NCI-H2227 treated with DMSO at 0.1 percent for 48 hours (cell line): ENCODE measurements around the gene ATP11A.
"Not testable (repeated sequence)": the region's sequence is repeated elsewhere in the genome, so short reads cannot be mapped to it uniquely, and the experiment has no call there.

Experiments used
- DNase-seq: peaks from one replicate; lab custom pipeline; 2025; lab: John Stamatoyannopoulos, UW

ATP11A gene

DNA sequence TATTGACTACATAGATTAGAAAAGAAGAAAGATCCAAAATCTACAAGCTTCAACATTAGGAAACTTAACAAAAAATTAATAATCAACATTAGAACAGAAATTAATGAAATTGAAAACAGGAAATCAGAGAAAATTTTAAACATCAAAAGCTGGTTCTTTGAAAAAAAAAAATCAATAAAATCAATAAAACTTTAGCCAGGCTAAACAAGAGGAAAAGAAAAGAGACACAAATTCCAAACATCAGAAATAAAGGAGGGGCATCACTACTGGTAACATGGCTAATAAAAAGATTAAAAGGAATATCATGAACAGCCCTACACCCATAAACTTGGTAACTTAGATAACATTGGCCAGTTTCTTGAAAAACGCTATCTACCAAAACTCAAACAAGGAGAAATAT, 110.2 kb downstream of the ATP11A start:
- DNase-seq: no peak

DNA sequence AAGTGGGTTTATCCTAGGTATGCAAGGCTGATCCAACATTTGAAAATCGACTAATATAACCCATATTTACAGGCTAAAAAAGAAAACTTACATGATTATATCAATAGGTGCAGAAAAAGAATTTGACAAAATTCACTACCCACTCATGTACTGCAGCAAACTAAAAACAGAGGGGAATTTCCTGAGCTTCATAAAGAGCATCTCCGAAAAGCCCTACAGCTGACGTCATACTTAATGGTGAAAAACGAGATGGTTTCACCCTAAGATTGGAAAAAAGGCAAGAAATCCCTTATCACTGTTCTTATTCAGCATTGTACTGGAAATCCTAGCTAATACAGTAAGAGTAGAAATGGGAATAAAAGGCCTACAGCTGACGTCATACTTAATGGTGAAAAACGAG, 111.0 kb downstream of the ATP11A start:
- not testable (repeated sequence) for DNase-seq

DNA sequence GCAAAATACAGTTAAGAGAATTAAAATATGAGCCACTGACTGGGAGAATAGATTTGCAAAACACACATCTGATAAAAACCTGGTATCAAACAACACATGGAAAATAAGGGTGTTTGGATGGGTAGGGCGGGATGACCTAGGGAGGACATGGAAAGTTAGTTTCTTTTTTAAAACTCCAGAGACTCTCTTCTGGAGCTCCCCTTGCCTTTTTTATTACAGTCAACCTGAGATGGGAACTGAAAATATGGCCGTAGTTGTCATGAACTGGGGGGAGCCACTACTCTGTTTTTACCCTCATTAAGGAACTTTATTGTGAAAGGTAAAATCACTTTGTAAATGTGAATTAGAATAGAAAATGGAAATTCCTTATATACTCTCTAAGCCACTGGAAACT, 113.0 kb downstream of the ATP11A start:
- no peak for DNase-seq

- no peak for DNase-seq
Measured at GRCh38 chr13:112803422-112803821, 113.6 kb downstream of the ATP11A start.

DNA sequence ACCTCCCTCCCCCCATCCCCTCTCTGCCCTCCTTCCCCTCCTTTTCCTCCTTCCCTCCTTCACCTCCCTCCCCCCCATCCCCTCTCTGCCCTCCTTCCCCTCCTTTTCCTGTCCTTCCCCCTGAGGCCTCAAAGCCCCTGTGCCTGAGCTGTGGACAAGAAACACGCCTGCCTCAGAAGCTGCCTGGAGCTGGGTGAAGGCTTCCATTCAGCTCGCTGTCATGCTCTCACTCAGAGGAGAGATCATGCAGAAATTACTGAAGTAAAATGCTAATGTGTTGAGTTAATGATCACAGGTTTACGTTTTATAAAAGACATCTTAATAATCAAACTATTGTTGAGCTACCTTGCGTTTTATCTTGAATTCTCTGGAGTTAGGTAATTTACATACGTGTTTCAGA, 114.5 kb downstream of the ATP11A start:
- DNase-seq: no peak

- DNase-seq: no peak
Measured at GRCh38 chr13:112806739-112807652, 117.2 kb downstream of the ATP11A start.

GRCh38 chr13:112807653-112808376, 118.0 kb downstream of the ATP11A start:
- DNase-seq: no peak

GRCh38 chr13:112808377-112809140, 118.7 kb downstream of the ATP11A start:
- no peak for DNase-seq

DNA sequence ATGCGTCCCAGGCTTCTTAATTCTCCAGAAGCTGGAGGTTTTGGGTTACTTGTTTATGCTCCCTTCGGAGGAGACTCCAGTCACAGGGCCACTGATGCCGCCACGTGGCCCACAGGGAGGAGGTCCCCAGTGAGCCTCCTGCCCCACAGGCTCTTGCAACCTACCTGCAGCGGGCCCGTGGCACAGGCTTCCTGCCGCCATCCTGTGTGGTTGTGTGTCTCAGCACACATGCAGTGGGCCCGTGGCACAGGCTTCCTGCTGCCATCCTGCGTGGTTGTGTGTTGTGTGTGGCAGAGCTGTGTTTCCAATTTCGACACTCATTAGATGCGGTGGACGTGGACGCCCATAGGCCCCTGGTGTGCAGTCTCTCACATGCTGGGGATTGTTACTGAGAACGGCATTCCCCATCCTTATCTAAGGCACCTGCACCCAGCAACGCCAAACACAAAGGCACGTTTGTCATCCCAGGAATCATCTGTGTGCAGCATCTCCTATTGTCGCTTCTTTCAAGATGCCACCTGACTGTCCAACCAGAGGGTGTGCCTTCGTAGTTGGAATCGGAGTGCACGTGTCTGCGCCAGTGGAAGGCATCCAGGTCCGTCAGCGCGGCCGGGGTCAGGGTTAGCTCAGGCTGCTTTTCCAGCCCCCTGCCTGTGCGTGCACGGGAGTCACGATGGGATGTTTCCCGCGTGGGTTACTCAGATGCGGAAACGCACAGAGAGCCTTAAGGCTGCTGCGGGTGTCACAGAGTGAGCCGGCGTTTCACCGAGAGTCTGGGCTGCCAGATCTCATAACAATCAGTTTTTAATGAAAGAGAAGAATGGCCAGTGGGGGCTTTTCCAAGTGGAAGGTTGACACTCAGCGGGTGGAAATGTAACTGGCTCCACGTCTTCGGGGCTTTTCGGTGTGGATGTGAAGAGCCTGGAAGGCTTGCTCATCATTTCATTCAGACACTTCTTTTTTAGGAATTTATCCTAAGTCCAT, 119.8 kb downstream of the ATP11A start:
- no peak for DNase-seq

- DNase-seq: no peak
Measured at GRCh38 chr13:112810608-112811007, 120.8 kb downstream of the ATP11A start.

DNA sequence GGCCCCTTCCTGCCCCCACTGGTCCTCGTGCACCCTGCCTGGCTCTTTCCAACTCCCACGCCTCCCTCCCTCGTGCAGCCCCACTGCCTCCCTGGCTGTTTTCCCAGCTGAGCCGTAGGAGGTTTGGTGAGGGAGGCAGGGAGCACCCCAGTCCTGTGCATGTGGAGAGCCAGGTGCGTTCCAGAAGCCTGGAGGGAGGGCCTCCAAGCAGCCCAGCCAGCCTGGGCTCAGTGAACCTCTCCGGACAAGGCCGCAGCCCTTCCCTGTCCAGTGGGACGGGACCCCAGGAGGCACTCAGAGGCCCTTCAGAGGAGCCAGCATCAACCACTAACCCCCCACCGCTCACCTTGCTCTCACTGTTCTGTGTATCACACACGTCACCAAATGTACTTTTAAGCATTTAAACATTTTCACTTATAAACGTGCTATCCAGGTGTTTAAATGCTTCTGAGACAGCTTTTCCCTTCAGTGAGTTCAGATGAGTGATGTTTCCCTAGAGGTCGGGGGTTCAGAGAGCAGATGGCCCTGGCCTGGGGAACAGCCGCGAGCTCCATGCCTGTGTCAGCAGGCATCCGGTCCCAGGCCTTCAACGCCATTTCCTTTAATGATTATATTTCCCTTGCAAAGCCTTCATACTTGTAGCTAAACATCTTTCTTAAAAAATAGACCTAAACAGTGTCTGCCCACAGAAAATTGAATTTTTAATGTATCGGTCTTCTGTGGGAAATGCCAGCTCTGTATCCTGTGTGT, 122.6 kb downstream of the ATP11A start:
- DNase-seq: no peak

DNA sequence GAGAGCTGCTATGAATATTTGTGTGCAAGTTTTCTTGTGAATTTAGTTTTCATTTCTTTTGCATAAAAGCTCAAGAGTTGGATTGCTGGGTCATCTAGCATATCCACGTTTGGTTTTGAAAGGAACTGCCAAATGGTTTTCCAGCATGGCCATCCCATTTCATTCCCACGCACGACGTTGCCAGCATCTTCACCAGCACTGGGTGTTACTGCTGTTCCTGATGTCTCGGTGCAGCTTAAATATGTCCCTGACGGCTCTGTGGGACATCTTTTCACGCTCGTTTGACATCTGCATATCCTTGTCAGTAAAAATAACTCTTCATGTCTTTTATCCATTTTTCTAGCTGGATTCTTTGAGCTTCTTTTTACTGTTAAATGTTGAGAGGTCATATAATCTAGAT, 123.7 kb downstream of the ATP11A start:
- no peak for DNase-seq

DNA sequence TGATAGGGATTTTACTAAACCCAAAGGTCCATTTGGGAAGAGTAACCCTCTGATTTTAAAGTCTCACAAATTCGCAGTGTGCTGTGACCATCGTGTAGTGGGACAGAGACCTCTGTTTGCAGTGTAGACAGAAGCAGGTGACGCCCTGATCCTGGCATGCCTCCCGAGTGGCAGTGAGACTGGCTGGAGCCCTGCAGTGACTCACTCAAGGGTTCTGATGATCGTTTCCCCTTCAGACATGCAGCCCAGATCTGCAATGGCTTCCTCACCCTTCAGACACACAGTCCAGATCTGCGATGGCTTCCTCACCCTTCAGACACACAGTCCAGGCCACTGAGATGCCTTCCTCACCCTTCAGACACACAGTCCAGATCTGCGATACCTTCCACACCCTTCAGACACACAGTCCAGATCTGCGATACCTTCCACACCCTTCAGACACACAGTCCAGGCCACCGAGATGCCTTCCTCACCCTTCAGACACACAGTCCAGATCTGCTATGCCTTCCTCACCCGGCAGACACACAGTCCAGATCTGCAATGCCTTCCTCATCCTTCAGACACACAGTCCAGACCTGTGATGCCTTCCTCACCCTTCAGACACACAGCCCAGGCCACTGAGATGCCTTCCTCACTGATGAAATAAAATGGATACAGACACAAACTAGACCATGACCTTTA, 125.2 kb downstream of the ATP11A start:
- DNase-seq: no peak

DNA sequence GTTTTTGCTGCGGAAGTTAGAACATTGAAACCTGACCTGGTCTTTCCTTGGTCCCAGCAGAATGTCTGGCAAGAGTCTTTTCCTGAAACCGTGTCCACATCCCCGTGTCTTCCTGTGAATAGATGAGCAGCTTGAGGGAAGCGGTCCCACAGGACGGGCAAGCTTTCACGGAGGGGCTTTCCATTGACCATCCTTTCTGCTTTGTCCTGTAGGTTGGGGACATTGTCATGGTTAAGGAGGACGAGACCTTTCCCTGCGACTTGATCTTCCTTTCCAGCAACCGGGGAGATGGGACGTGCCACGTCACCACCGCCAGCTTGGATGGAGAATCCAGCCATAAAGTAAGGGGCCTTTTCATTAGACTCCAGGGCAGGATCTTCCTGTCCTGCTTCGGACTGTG, 126.0 kb downstream of the ATP11A start:
- DNase-seq: no peak

- DNase-seq: no peak
Measured at GRCh38 chr13:112818040-112818697, 128.3 kb downstream of the ATP11A start.

DNA sequence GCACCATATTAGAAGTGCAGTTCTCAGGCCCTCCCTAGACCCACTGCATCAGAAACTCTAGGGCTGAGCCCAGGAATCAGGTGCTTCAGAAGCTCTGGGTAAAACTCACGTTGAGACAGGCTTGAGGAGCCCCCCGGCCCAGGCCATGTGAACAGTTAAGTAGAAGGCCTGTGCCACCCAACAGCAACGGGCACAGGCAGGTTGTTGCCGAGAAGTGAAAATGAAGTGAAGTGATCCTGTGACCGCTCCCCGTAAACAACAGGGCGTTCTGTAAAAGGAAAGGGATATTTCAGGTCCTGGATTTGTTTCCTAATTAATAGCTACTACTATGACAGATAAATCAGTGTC, 128.8 kb downstream of the ATP11A start:
- no peak for DNase-seq

DNA sequence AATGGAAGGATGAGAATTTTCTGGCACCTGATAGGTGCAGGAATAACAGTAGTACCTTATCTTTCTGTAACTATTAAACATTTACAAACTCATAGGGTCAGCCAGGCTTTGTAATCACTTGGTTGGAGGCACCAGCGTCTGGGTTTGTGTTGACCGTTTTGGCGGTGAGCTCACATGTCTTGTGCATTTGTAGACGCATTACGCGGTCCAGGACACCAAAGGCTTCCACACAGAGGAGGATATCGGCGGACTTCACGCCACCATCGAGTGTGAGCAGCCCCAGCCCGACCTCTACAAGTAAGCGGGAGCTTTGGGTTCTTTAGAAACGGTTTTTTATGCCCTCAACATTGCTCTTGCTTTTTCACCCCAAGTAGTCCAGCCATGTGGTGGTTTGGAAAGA, 129.3 kb downstream of the ATP11A start:
- no peak for DNase-seq

GRCh38 chr13:112819816-112820215, 130.0 kb downstream of the ATP11A start:
- DNase-seq: no peak

DNA sequence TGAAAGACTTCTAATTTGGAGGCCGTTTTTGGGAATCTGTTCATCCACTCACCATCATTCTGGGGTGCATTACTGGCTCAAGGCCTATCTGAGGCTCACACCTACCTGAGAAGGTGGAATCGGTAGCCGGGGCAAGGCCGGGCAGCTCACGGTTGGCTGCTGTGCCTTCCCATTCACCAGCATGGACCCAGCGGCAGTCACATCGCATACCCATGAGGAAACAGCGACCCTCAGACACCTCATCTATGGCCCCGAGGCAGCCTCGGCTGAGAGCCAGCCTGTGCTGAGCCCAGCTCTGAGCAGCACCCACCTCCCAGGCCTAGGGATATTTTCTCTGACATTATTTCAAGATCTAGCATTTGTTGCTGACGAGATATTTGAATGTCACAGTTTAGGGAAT, 130.5 kb downstream of the ATP11A start:
- DNase-seq: no peak
